GM19468 (cell line): ENCODE data around the gene FRRS1L.
"Not testable (repeated sequence)": the region's sequence is repeated elsewhere in the genome, so short reads cannot be mapped to it uniquely, and the experiment has no call there.

Source experiments
- ATAC-seq: cut with Tn5 transposase; IDR thresholded peaks from one replicate; pipeline ENCODE4 v1.9.1; 2021; ENCODE audit warnings: mild to moderate bottlenecking, moderate library complexity, moderate number of reproducible peaks; ENCODE audit not compliant: unreplicated experiment; ENCODE audit errors: extremely low read depth

FRRS1L gene

DNA sequence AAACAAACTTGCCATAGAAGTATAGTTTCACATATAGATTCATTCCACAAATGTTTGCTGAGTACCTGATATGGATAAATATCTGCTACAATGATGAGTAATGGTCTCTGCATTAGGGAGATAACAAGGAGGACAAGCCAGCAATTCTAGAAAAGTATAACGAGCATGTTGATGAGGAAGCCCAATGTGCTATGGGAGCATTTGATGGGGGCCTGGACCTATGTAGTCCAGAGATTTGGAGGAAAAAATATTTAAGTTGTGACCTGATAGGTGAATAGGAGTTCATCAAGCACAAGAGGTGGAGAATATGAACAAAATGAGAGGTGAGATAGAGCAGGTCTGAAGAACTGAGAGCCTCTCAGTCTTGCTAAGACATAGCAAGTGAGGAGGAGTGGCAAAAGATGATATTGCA, 32.9 kb downstream of the FRRS1L start:
- ATAC-seq = no peak

- ATAC-seq = no peak
These were observed 33.5 kb downstream of the FRRS1L start for GRCh38 chr9:109133533-109133932.

GRCh38 chr9:109132567-109133021, 34.5 kb downstream of the FRRS1L start:
- ATAC-seq = no peak

DNA sequence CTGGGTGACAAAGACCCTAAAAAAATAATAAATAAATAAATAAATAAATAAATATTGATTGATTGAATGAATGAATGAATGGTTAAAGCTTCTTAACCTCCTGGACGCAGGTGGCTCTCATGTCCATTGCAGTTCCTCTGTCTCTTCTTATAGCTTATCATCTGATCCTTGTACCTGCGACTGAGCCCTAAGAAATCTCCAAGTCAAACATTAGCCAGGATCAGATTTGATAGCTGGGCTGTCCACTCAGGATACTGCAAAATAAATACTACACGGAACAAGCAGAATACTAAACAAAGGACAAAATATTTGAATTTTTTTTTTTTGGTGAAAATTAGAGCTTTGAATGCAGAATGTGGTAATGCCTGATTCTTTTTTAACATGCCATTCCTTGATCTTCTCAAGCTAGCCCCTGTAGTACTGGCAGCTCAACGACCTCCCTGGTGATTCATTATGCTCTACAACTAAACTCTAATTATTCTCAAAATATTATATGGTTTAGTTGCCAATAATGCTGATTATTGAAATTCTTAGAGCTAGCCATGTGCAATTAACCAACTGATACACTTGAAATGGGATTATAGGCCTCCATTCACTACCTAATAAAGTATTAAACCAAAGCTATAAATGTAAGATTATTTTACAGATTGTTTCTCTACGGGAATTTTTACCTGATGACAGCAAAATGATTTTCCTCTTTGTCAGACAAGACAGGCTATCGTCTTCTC, 37.4 kb downstream of the FRRS1L start:
- no peak for ATAC-seq

GRCh38 chr9:109126671-109127070, 40.4 kb downstream of the FRRS1L start:
- ATAC-seq = not testable (repeated sequence)

GRCh38 chr9:109124121-109124520, 42.9 kb downstream of the FRRS1L start:
- no peak for ATAC-seq

DNA sequence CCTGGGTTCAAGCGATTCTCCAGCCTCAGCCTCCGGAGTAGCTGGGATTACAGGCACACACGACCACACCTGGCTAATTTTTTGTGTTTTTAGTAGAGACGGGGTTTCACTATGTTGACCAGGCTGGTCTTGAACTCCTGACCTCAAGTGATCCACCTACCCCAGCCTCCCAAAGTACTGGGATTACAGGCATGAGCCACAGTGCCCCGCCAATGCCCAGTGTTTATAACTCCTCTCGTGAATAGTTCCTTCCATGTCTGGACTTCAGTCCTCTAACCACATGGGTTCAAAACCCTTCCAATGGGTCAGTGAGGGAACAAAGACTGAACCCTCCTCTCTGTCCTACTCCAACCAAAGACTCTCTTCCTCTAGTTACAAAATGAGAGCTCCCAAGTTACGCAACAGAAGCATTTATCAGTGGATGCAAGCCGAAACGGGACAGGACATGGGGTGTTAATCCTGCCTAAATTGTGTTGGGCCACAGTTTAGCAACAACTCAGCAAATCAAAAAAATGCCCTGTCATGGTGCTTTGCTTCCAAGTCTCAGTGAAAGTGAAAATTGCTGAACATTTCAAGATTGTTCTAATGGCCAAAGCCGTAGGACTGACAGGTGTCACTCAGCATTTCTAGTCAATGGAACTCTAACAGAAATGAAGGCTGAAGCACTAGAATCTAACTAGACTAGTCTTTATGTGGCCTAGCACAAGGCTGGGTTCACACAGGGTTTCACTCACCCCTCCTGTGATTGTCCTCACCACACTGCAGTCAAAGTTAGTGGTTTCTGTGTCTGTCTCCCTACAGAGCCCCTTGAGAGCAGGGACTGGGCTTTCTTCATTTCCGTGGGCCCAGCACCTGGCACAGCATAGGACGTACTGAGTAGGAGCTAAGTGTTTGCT, 44.1 kb downstream of the FRRS1L start:
- ATAC-seq = peak; percentile 19

- no peak for ATAC-seq
These were observed 45.7 kb downstream of the FRRS1L start for GRCh38 chr9:109121232-109121796.

DNA sequence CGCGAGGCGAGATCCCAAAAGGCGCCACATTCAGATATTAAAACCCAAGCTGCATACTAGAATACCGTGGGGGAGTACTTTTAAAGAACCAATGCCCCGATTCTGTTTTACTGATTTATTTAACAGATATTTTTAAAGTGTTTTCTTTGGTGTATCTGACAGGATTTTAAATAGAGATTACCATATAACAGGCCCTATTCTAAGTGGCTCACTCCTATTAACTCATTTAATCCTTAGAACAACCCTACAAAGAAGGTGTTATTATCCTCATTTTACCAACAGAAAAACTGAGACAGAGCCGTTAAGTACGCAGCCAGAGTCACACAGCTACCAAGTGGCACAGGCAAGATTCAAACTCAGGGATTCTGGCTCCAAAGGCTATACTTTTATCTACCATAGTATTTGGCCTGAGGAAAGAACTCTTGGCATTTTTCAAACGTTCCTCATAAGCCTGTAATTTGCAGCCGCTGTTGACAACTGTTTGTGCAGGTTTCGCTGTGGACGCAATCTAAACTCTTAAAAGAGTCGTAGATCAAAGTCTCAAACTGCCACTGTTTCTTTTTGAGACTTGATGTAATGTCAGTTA, 46.8 kb downstream of the FRRS1L start:
- ATAC-seq = no peak

DNA sequence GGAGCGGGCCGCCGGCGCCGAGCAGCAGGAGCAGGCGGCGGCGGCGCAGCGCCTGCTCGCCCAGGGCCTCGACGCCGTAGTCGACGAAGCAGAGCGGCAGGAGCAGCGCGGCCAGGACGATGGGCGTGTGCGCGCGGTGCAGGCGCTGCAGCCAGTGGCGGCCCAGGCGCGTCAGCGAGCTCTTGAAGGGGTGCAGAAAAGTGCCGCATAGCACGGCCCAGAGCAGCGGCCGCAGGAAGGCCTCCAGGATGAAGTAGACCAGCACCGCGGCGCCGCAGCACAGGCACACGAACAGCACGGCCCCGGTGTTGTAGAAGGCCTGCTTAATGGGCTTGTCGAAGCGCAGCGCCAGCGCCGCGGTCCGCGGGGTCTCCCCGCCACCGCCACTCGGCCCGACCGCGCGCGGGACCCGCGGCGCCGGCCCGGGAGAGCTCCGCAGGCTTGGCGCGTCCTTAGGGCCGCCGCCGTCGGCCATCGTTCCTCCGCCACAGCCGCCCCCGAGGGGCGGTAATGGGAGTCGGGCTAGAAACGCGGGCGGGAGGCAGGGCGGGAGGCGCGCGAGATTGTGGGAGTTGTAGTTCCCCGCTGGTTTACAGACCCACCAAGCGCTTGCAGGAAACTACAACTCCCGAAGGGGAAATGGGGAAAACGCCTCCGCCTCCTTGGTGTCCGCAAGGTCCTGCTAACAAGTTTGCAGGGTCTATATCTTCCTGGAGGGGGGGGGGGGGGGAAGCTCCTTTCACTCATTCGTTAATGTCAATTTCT, 47.4 kb downstream of the FRRS1L start, which contains the start of gene TMEM245:
Gene TMEM245, minus strand, starts transcription at position 509 of the 765 bp plus-strand sequence. Its CDS starts 34 bp downstream, at position 475.
- ATAC-seq = peak; percentile 83

- ATAC-seq = peak; percentile 4
These were observed 48.1 kb downstream of the FRRS1L start for GRCh38 chr9:109118808-109119438.

DNA sequence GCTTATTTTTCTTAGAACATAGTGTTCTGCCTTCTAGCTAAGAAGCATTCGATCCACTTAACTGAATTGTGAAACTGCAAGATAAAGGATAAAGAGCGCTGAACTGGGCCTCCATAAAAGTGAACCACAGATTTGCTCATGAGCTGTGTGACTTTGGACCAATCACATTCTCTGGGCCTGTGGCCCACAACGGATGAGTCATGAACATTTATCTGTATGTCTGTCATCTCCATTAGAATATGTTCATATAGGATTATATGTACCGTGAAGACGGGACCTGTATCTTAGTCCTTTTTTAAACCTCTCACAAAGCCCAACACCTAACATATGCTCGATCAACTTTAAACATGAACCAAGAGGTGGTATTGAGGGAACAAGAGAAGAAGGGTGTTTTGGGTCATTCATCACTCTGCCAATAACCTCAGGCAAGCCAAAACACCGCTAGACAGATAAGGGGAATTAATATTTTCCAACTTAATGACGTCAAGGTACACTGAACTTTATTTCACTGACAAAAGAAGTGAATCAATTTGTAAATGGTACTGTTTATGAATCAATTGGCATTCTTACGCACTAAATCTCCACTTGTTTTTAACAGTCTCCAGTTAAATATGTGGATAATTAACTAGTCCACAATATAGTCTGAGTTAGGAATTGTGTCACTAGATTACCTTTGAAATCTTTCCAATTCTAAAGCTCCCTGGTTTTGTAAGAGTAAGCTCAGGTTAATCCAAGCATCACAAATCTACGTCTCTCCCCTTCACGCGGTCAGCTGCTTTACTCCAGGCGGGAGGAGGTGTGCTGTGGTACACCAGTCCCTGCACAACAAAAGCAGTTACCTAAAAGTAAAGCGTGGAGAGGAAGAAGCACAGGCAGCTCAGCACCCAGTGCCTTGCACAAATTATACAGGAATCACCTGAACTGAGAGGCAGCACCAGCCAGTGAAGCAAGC, 48.9 kb downstream of the FRRS1L start:
- ATAC-seq = no peak

- no peak for ATAC-seq
These were observed 51.0 kb downstream of the FRRS1L start for GRCh38 chr9:109115931-109116526.

DNA sequence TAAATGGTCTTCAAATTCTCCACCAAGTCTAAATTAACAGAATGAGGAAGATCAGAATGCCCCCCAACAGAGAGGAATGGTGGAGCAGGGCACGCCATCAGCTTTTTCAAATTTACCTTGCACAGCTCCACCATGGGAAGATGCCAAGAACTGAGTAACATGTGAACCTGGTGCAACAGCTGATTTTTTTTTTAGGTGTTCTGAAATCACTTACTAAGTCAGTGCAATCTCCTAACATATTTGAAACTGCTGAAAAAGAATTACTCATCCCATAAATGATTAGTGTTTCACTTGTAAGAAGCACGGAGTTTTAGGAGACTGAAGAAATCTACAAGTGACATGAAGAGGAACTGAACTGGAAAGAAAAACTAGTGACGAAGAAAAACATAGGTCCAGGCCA, 52.4 kb downstream of the FRRS1L start:
- ATAC-seq = no peak

DNA sequence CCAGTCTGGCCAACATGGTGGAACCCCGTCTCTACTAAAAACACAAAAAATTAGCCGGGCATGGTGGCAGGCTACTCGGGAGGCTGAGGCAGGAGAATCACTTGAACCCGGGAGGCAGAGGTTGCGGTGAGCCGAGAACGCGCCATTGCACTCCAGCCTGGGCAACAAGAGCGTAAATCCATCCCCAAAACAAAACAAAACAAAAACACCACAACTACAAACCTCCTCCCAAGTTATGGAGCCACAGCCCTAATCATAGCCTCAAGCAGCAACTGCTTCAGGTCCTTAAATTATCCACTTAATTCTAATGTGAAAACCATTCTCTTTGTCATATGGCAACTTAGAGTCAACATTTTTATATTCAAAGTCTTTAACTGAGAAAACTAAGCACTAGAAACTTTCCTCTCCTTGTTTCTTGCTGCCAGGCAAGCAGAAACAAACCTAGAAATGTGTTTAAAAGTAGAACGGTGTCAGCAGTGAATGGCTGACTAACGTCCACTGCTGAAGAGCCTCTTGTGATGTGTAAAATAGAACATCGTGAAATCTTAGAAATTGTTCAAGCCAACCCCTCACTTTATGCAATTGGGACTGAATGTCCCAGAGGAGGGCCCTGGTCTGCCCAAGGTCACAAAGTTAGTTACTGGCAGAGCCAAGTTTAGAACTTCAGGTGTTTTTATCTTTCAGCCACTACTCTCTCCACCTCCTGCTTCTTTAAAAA, 53.0 kb downstream of the FRRS1L start:
- ATAC-seq = no peak

DNA sequence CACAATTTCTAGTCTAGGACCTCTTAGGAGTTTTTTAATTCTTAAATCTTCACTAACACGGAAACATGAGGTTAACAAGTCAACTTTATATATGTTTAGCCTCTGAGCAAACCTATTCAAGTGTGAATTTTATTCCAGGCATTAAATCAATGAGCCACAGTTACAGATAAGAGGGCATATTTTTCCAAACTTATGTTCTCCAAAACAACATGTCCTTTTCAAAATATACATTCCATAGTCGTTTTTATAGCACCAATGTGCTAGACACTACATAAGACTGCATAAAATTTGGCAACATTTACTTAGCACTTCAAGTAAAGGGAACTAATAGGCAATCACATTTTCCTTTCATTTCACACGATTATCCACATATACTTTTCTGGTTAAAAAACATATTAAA, 53.8 kb downstream of the FRRS1L start:
- no peak for ATAC-seq

DNA sequence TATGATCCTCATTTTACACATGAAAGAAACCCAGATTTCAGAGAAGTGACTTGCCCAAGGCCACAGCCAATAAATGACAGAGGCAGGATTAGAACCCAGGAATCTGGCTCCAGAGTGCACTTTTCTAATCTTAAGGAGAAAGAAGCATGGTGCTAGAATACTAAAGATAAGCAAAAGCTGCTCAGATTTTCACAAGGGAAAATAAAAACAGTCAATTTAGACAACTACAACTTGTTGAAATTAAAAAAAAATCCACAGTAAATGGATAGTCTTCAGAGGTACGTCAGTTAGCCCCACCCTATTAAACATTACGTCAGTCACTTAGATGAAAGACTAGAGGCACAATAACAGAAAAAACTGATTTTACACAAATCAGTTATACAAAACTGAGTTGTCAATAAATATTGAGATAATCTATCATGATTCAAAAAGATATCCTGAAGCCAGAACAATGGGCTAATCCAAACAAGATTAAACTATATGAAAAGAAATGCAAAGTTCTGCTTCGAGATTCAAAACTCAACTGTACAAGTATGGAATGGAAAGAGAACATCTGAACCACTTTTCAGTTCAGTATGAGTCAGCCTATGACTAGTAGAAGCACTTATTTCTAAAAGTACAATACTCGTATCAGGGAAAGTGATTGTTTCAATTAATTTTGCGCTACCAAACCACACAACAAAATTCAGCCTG, 56.6 kb downstream of the FRRS1L start:
- no peak for ATAC-seq
